ENCODE data around the gene MDP1. TPM values are rescaled to one million over a fixed set of nuclear protein-coding genes. Genes with fewer than 3 reads are reported as not detected.

The MDP1 gene
- total RNA-seq, 1 experiment from 2014 or later, result 18.8 TPM

DNA sequence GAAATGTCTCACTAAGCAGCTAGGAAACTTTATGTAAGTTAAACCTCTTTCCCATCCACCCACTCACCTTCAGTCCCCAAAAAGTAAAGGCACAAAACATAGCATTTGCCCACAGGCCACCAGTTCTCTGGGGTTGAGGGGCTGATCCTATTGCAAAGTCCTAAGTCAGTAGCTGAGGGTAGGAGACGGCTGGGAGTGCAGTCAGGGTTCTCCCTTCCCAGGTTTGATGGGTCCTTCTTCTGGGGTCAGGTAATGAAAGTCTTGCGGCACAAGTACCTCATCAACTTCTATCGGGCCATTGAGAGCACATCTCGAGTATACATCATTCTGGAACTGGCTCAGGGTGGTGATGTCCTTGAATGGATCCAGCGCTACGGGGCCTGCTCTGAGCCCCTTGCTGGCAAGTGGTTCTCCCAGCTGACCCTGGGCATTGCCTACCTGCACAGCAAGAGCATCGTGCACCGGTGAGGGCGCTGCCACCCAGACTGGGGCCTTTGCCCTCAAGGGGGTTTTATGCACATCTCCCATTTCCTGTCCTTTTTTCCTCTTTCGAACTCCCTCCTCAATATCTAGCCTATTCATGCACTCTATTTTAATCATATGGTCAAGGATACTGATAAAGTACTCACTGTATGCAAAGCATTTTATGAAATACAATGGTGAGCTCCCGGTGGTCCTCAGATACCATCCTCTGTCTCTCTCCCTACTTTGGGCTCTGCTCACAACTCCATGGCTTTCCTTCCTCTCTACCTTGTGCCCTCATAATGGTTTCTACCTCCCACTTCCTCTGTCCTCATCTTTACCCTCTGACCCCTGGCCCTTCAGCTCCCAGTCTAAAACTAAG lies 9.4 kb downstream of the MDP1 start:
- no CpG with 5 or more reads among the region's 11 CpGs for WGBS (ENCODE audit: extremely low coverage, insufficient read length, low lambda C conversion rate)

More for the DNA sequence above, 9.4 kb downstream of the MDP1 start:
- Histone ChIP-seq H3K27me3 (ENCODE audit: insufficient read depth, low read length) (no peaks in the 10 kb centered on the region), H3K79me2 (ENCODE audit: insufficient read depth, low read length) (no peaks in the 10 kb centered on the region), H4K8ac (replicated peaks; ENCODE audit: insufficient read length, low read depth, low read length) (no peak overlapping the region), H3K23me2 (ENCODE audit: insufficient read length, low read depth, low read length, poor library complexity, severe bottlenecking) (no peaks in the 10 kb centered on the region), H3K23ac (ENCODE audit: insufficient read length, low read depth, low read length) (no peak overlapping the region), H3K4me2 (ENCODE audit: insufficient read depth, insufficient read length, low read length) (no peak overlapping the region), H3K79me1 (ENCODE audit: insufficient read depth, low read depth, low read length, poor library complexity, severe bottlenecking) (no peaks in the 10 kb centered on the region), H3K14ac (ENCODE audit: insufficient read depth, low read length) (no peak overlapping the region), H4K91ac (ENCODE audit: insufficient read length, low read depth, low read length) (no peak overlapping the region), H3K27ac (ENCODE audit: insufficient read length, low read depth, low read length) (no peak overlapping the region), H2AFZ (ENCODE audit: low read length) (no peak overlapping the region), H2BK120ac (ENCODE audit: low read depth, low read length, poor library complexity, severe bottlenecking) (no peak overlapping the region), H3K9me3 (ENCODE audit: control insufficient read depth, low read depth, low read length) (peaks cover 3% of the 10 kb centered on the region), H2AK5ac (ENCODE audit: insufficient read length, low read length) (no peak overlapping the region), H3K56ac (ENCODE audit: insufficient read length, low read depth, low read length) (no peak overlapping the region), H3K9ac (ENCODE audit: extremely low read depth, insufficient read length, low read length) (no peak overlapping the region), H4K20me1 (ENCODE audit: control insufficient read depth, insufficient read depth, insufficient read length) (no peaks in the 10 kb centered on the region), H2BK5ac (ENCODE audit: insufficient read length, low read length) (no peak overlapping the region), H3K18ac (ENCODE audit: insufficient read length, low read depth, low read length) (no peak overlapping the region), H3K4me1 (ENCODE audit: insufficient read depth, low read length) (peaks cover 5% of the 10 kb centered on the region; the same call in 1 of the 2 replicates), H3K4ac (ENCODE audit: low read depth, low read length) (no peak overlapping the region), H3T11ph (ENCODE audit: low read length) (no peak overlapping the region), H2BK20ac (ENCODE audit: low read depth, low read length, poor library complexity, severe bottlenecking) (no peak overlapping the region), H2BK15ac (ENCODE audit: low read depth, low read length) (no peak overlapping the region), H2BK12ac (ENCODE audit: insufficient read length, low read depth, low read length) (no peak overlapping the region), H4K5ac (ENCODE audit: insufficient read length, low read depth, low read length) (no peak overlapping the region)
- Mint-ChIP-seq H3K4me1 (peaks cover 22 to 28% of the 10 kb centered on the region in 2 experiments), H3K27ac (peak overlapping the region in 2 of 3 experiments; percentile 75 to 90; a peak in 3 of 7 replicates), H3K36me3 (ENCODE audit: insufficient read depth in 1 of 3, low read depth in 3 of 3) (peaks cover 51 to 84% (median 76%) of the 10 kb centered on the region in 3 experiments), H3K9me3 (peaks cover 3 to 11% of the 10 kb centered on the region in 2 experiments), H3K4me3 (no peak overlapping the region), H3K27me3 (ENCODE audit: low read depth) (no peaks in the 10 kb centered on the region)
- TF ChIP-seq, protein P1, sequence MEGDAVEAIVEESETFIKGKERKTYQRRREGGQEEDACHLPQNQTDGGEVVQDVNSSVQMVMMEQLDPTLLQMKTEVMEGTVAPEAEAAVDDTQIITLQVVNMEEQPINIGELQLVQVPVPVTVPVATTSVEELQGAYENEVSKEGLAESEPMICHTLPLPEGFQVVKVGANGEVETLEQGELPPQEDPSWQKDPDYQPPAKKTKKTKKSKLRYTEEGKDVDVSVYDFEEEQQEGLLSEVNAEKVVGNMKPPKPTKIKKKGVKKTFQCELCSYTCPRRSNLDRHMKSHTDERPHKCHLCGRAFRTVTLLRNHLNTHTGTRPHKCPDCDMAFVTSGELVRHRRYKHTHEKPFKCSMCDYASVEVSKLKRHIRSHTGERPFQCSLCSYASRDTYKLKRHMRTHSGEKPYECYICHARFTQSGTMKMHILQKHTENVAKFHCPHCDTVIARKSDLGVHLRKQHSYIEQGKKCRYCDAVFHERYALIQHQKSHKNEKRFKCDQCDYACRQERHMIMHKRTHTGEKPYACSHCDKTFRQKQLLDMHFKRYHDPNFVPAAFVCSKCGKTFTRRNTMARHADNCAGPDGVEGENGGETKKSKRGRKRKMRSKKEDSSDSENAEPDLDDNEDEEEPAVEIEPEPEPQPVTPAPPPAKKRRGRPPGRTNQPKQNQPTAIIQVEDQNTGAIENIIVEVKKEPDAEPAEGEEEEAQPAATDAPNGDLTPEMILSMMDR (conservative IDR thresholded peaks at IDR 0.05), result no peak
- no peak for DNase-seq
